LNCAP (cell line): ENCODE measurements around the gene KYNU.

ENCODE experiments used
- CTCF ChIP-seq: fragments of 450-650 bp; IDR thresholded peaks from 2 replicates; pipeline ENCODE4 v1.5.1; 2017; ENCODE audit warnings: mild to moderate bottlenecking

KYNU gene

GRCh38 chr2:142930835-142931398 is 53.5 kb downstream of the KYNU start:
- TF ChIP-seq CTCF = no peak

- no peak for TF ChIP-seq CTCF
These were observed 56.5 kb downstream of the KYNU start for GRCh38 chr2:142933916-142934315.

GRCh38 chr2:142935563-142936089 is 58.2 kb downstream of the KYNU start:
- TF ChIP-seq CTCF = no peak

GRCh38 chr2:142936629-142937028 is 59.2 kb downstream of the KYNU start:
- TF ChIP-seq CTCF = no peak

GRCh38 chr2:142937347-142937746 is 59.9 kb downstream of the KYNU start:
- no peak for TF ChIP-seq CTCF

- no peak for TF ChIP-seq CTCF
These were observed 60.8 kb downstream of the KYNU start for GRCh38 chr2:142938240-142938639.

- no peak for TF ChIP-seq CTCF
These were observed 63.3 kb downstream of the KYNU start for GRCh38 chr2:142940606-142941223.

- TF ChIP-seq CTCF = no peak
These were observed 65.2 kb downstream of the KYNU start for GRCh38 chr2:142942690-142943089.
